Trophoblast cell (in vitro differentiated cells and primary cell): ENCODE measurements around the gene PHLDA3.
"Not testable (repeated sequence)": the region's sequence is repeated elsewhere in the genome, so short reads cannot be mapped to it uniquely, and the experiment has no call there.

Source experiments
- DNase-seq, 2 donors: peaks; one replicate each; pipeline ENCODE4 v3.0.0-alpha.2; 2016
- H2AFZ ChIP-seq: 2 replicates; pipeline ENCODE4 v1.6.1; 2013; ENCODE audit warnings: low read length, moderate library complexity, mild to moderate bottlenecking; ENCODE audit not compliant: insufficient read depth, poor library complexity
- H2AK5ac ChIP-seq: 2 replicates; pipeline ENCODE4 v1.6.1; 2013; ENCODE audit warnings: mild to moderate bottlenecking, low read length
- H2BK120ac ChIP-seq: 2 replicates; pipeline ENCODE4 v1.6.1; 2013; ENCODE audit warnings: low read length, mild to moderate bottlenecking, moderate library complexity; ENCODE audit not compliant: insufficient read depth, poor library complexity
- H2BK12ac ChIP-seq: 2 replicates; pipeline ENCODE4 v1.6.1; 2013; ENCODE audit warnings: mild to moderate bottlenecking, low read length, moderate library complexity
- H2BK5ac ChIP-seq: 2 replicates; pipeline ENCODE4 v1.6.1; 2013; ENCODE audit warnings: low read length, low read depth, moderate library complexity, mild to moderate bottlenecking; ENCODE audit not compliant: poor library complexity
- H3K14ac ChIP-seq: 2 replicates; pipeline ENCODE4 v1.6.1; 2013; ENCODE audit warnings: mild to moderate bottlenecking, low read length
- H3K18ac ChIP-seq: 2 replicates; pipeline ENCODE4 v1.6.1; 2013; ENCODE audit warnings: mild to moderate bottlenecking, low read length
- H3K23ac ChIP-seq: 2 replicates; pipeline ENCODE4 v1.6.1; 2013; ENCODE audit warnings: low read length
- H3K27ac ChIP-seq: 2 replicates; pipeline ENCODE4 v1.5.1; 2013; ENCODE audit warnings: low read depth, mild to moderate bottlenecking, inconsistent platforms, low read length, moderate library complexity
- H3K27me3 ChIP-seq: 2 replicates; pipeline ENCODE4 v1.6.1; 2013; ENCODE audit warnings: inconsistent platforms, mild to moderate bottlenecking, low read length, moderate library complexity; ENCODE audit not compliant: insufficient read depth
- H3K36me3 ChIP-seq, 2 experiments: 1 replicate in 1 of 2; 2 replicates in 1 of 2; pipeline ENCODE4 v1.6.1; 2013; ENCODE audit warnings: low read length in 2 of 2, mild to moderate bottlenecking in 2 of 2, moderate library complexity in 1 of 2; ENCODE audit not compliant: insufficient read depth in 2 of 2, control insufficient read depth in 1 of 2
- H3K4ac ChIP-seq: 2 replicates; pipeline ENCODE4 v1.6.1; 2013; ENCODE audit warnings: low read depth, mild to moderate bottlenecking, low read length, moderate library complexity
- H3K4me1 ChIP-seq, 2 experiments: 1 replicate in 1 of 2; 2 replicates in 1 of 2; pipeline ENCODE4 v1.6.1; 2013; ENCODE audit warnings: low read length in 2 of 2, mild to moderate bottlenecking in 2 of 2, moderate library complexity in 1 of 2; ENCODE audit not compliant: insufficient read depth in 2 of 2, control insufficient read depth in 1 of 2
- H3K4me2 ChIP-seq: 2 replicates; pipeline ENCODE4 v1.6.1; 2013; ENCODE audit warnings: inconsistent platforms, mild to moderate bottlenecking, low read length, moderate library complexity
- H3K4me3 ChIP-seq: 2 replicates; pipeline ENCODE4 v1.5.1; 2013; ENCODE audit warnings: mild to moderate bottlenecking, low read depth, low read length, inconsistent platforms
- H3K79me1 ChIP-seq: one replicate; pipeline ENCODE4 v1.6.1; 2013; ENCODE audit warnings: low read length
- H3K79me2 ChIP-seq: 2 replicates; pipeline ENCODE4 v1.6.1; 2013; ENCODE audit warnings: low read length, mild to moderate bottlenecking; ENCODE audit not compliant: control insufficient read depth, insufficient read depth, poor library complexity
- H3K9ac ChIP-seq: 2 replicates; pipeline ENCODE4 v1.6.1; 2013; ENCODE audit warnings: mild to moderate bottlenecking, low read length
- H3K9me3 ChIP-seq: 2 replicates; pipeline ENCODE4 v1.6.1; 2013; ENCODE audit warnings: low read depth, mild to moderate bottlenecking, control low read depth, inconsistent platforms, low read length; ENCODE audit not compliant: insufficient read depth
- H4K12ac ChIP-seq: 2 replicates; pipeline ENCODE4 v1.6.1; 2013; ENCODE audit warnings: low read depth, mild to moderate bottlenecking, low read length, moderate library complexity
- H4K8ac ChIP-seq: 2 replicates; pipeline ENCODE4 v1.6.1; 2013; ENCODE audit warnings: low read depth, mild to moderate bottlenecking, low read length, moderate library complexity
- H4K91ac ChIP-seq: one replicate; pipeline ENCODE4 v1.6.1; 2013; ENCODE audit warnings: low read depth, mild to moderate bottlenecking, low read length, moderate library complexity
- WGBS: extraction: QIAGEN DNeasy Blood & Tissue Kit; methylation state at CpG from one replicate; pipeline ENCODE4 v1.1.7; 2013; ENCODE audit warnings: missing lambda C conversion rate; ENCODE audit not compliant: insufficient read length, insufficient coverage; ENCODE audit errors: extremely low coverage; 5-methylcytosine and 5-hydroxymethylcytosine counted together

Gene PHLDA3

DNA sequence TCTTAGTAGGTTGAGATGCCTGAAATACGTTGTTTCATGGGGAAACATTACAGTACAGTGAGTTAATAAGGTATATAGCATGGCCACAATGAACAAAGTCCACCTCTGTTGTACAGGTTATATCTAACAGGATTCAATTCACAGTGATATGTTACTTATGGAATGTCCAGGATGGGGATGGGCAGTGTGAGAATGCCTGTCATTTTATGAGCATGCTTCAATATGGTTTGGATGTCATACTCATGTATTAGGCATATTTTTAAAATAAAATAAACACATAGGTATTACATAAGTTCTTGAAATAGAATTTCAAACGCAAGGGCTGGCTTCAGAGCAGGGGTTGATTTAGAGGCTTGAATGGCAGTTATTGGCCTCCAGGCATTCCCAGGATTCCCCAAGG, 6.1 kb upstream of the PHLDA3 start:
- Histone ChIP-seq H4K8ac (no peak overlapping the region), H4K91ac (no peak overlapping the region), H3K4me2 (no peak overlapping the region), H3K36me3 (no peaks in the 10 kb centered on the region), H4K12ac (no peak overlapping the region), H2BK120ac (no peak overlapping the region), H3K18ac (no peak overlapping the region), H3K27ac (no peak overlapping the region), H2BK12ac (no peak overlapping the region), H2AFZ (no peak overlapping the region), H3K4me1 (peaks cover 2 to 5% of the 10 kb centered on the region in 2 experiments), H3K9ac (no peak overlapping the region), H3K79me2 (no peaks in the 10 kb centered on the region), H3K23ac (no peak overlapping the region), H2AK5ac (no peak overlapping the region), H3K4me3 (no peak overlapping the region), H3K14ac (no peak overlapping the region), H3K79me1 (peaks cover under 1% of the 10 kb centered on the region), H3K27me3 (no peaks in the 10 kb centered on the region), H2BK5ac (no peak overlapping the region), H3K9me3 (no peaks in the 10 kb centered on the region), H3K4ac (no peak overlapping the region)
- DNase-seq: peak; percentile 51 to 71
- no CpG with 5 or more reads among the region's 2 CpGs for WGBS

DNA sequence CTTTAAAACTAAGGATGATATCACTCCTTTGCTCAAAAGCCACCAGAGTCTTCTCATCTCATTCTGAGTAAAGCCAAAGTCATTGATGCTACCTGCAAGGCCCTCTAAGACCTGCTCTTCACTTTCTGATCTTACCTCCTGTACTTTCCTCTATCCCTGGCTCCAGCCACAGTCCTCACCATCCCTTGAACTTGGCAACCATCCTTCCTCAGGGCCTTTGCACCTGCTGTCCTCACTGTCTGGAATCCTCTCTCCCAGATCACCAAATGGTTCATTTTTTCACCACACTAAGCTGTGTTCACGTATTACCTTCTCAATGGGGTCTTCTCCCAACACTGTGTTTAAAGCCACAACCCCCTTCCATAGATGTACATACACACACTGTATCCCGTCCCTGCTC, 4.3 kb upstream of the PHLDA3 start:
- Histone ChIP-seq H3K9me3 (no peaks in the 10 kb centered on the region), H3K4me1 (peaks cover 8 to 10% of the 10 kb centered on the region in 2 experiments), H4K91ac (no peak overlapping the region), H3K23ac (no peak overlapping the region), H3K9ac (no peak overlapping the region), H3K14ac (no peak overlapping the region), H2AFZ (no peak overlapping the region), H3K4me2 (no peak overlapping the region), H3K18ac (no peak overlapping the region), H3K79me1 (peaks cover 13% of the 10 kb centered on the region), H2AK5ac (no peak overlapping the region), H3K79me2 (peaks cover 7% of the 10 kb centered on the region), H4K8ac (no peak overlapping the region), H3K4ac (no peak overlapping the region), H3K4me3 (no peak overlapping the region), H3K36me3 (no peaks in the 10 kb centered on the region), H4K12ac (no peak overlapping the region), H3K27ac (no peak overlapping the region), H2BK5ac (no peak overlapping the region), H2BK120ac (no peak overlapping the region), H2BK12ac (no peak overlapping the region), H3K27me3 (no peaks in the 10 kb centered on the region)
- WGBS: no CpG with 5 or more reads among the region's 2 CpGs
- DNase-seq: no peak

GRCh38 chr1:201472321-201472720, 3.3 kb upstream of the PHLDA3 start:
- H3K23ac ChIP-seq, H3K27ac ChIP-seq, H4K8ac ChIP-seq, H3K4me3 ChIP-seq, DNase-seq, H3K4ac ChIP-seq, H3K9ac ChIP-seq, H2BK120ac ChIP-seq, H3K4me2 ChIP-seq, H3K36me3 ChIP-seq, H3K18ac ChIP-seq, H2AFZ ChIP-seq, H3K14ac ChIP-seq, H3K9me3 ChIP-seq, H2BK5ac ChIP-seq, H4K91ac ChIP-seq, H4K12ac ChIP-seq, H2AK5ac ChIP-seq, H3K27me3 ChIP-seq, H2BK12ac ChIP-seq: not testable (repeated sequence)
- WGBS: no CpG with 5 or more reads among the region's 8 CpGs
- Histone ChIP-seq H3K79me1 (peaks cover 21% of the 10 kb centered on the region), H3K4me1 (peaks cover 10 to 12% of the 10 kb centered on the region in 2 experiments), H3K79me2 (peaks cover 16% of the 10 kb centered on the region)

DNA sequence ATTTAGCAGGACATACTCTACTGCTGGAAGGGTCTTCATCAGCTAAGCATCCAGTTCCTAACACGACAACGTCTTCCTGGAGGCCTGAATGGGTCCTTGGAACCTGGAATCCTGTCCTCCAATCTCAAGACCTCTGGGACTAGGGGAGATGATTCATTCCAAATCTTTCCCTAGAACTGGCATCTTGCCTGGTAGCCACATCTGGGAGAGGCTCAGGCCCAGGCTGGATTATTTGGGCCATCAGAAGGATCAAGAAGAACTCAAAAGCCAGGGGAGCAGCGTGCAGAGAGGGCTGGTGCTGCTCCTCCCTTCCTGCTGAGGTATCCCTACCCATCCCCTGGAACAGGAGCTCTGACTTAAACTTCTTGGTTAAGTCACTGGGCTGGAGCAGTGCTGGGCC, 2.8 kb upstream of the PHLDA3 start:
- Histone ChIP-seq H3K4me2 (no peak overlapping the region), H3K79me2 (peaks cover 16% of the 10 kb centered on the region), H2AFZ (no peak overlapping the region), H2BK5ac (no peak overlapping the region), H3K27me3 (no peaks in the 10 kb centered on the region), H3K18ac (no peak overlapping the region), H3K23ac (no peak overlapping the region), H2BK120ac (no peak overlapping the region), H3K9ac (no peak overlapping the region), H3K27ac (no peak overlapping the region), H3K4me3 (no peak overlapping the region), H3K4me1 (peaks cover 10 to 13% of the 10 kb centered on the region in 2 experiments), H4K12ac (no peak overlapping the region), H4K91ac (no peak overlapping the region), H2AK5ac (peak overlapping the region; percentile 53), H2BK12ac (no peak overlapping the region), H3K9me3 (no peaks in the 10 kb centered on the region), H3K4ac (no peak overlapping the region), H3K14ac (no peak overlapping the region), H3K36me3 (peaks cover 0 to 1% of the 10 kb centered on the region in 2 experiments), H3K79me1 (peaks cover 21% of the 10 kb centered on the region), H4K8ac (no peak overlapping the region)
- no CpG with 5 or more reads among the region's 3 CpGs for whole genome bisulfite sequencing
- DNase-seq: no peak
